Fibroblast of lung (primary cell): Measurements from ENCODE around the gene HOXC10.

ENCODE experiments used
- CTCF ChIP-seq, 2 donors: IDR thresholded peaks in 1 of 2; conservative IDR thresholded peaks in 1 of 2; 1 replicate in 1 of 2; 2 replicates in 1 of 2; pipeline ENCODE4 v1.5.1; 2011 to 2012; ENCODE audit warnings: low read length in 2 of 2, control low read depth in 1 of 2, inconsistent platforms in 1 of 2, low read depth in 1 of 2, mild to moderate bottlenecking in 1 of 2
- EZH2 ChIP-seq: IDR thresholded peaks from 2 replicates; pipeline ENCODE4 v1.5.1; 2012; ENCODE audit warnings: low read length, control low read depth, mild to moderate bottlenecking; ENCODE audit errors: missing control alignments

DNA sequence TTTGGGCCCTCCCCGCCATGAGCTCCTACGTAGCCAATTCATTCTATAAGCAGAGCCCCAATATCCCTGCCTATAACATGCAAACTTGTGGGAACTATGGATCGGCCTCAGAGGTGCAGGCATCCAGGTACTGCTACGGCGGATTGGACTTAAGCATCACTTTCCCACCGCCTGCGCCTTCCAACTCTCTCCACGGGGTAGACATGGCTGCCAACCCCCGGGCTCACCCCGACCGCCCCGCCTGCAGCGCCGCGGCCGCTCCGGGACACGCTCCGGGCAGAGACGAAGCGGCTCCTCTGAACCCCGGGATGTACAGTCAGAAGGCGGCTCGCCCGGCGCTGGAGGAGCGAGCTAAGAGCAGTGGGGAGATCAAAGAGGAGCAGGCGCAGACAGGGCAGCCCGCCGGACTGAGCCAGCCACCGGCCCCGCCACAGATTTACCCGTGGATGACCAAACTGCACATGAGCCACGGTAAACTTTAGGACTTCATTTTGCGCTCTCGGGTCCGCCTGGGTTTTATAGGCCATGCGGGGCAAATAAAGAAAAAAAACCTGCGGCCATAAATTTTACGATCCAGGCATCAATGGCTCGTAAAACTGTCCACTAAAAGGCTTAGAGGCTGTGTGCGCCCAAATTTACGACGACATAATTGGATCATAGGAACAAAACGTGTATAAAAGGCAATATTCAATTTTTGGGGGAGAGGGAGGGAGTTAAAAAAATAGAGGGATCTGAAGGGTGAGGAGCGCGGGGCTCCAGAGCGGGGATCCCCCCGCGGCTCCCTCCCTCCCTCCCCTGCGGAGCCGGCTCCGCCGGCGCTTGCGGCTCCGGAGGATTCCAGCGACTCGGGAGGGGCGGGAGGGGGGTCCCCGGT lies 48.4 kb downstream of the HOXC10 start:
- TF ChIP-seq CTCF (conservative IDR thresholded peaks at IDR 0.05 in 1 of 2, IDR thresholded peaks at IDR 0.05 in 1 of 2; ENCODE audit: low read depth in 1 of 2, low read length in 2 of 2) = no peak
- peak; percentile 76 for TF ChIP-seq EZH2
